Neural cell (in vitro differentiated cells): ENCODE results near the gene KIF19.
"Not testable (repeated sequence)": the region's sequence is repeated elsewhere in the genome, so short reads cannot be mapped to it uniquely, and the experiment has no call there.

Source experiments
- CTCF ChIP-seq: fragments of 450-650 bp; IDR thresholded peaks from 2 replicates; pipeline ENCODE4 v1.5.1; 2014; ENCODE audit warnings: antibody characterized with exemption, mild to moderate bottlenecking, moderate library complexity; ENCODE audit not compliant: poor library complexity, severe bottlenecking
- EP300 ChIP-seq: fragments of 450-650 bp; conservative IDR thresholded peaks from 2 replicates; pipeline ENCODE4 v1.6.1; 2014; ENCODE audit warnings: antibody characterized with exemption, mild to moderate bottlenecking, moderate library complexity; ENCODE audit not compliant: poor library complexity, severe bottlenecking
- EZH2 ChIP-seq: fragments of 200-600, 300-800 bp; shearing (Covaris generic), sonication (generic); IDR thresholded peaks from 2 replicates; pipeline ENCODE4 v1.6.1; 2014; ENCODE audit warnings: antibody characterized with exemption, low read length, borderline replicate concordance, mild to moderate bottlenecking; ENCODE audit not compliant: insufficient read depth, poor library complexity, severe bottlenecking
- POLR2AphosphoS5 ChIP-seq: IDR thresholded peaks from 2 replicates; pipeline ENCODE4 v1.6.1; 2012
- RAD21 ChIP-seq: fragments of 450-650 bp; conservative IDR thresholded peaks from 2 replicates; pipeline ENCODE4 v1.6.1; 2014; ENCODE audit warnings: antibody characterized with exemption, mild to moderate bottlenecking, moderate library complexity
- REST ChIP-seq: IDR thresholded peaks from 2 replicates; pipeline ENCODE4 v1.6.1; 2012; ENCODE audit warnings: borderline replicate concordance

GRCh38 chr17:74405311-74405710 is 79.3 kb downstream of the KIF19 start:
- not testable (repeated sequence) for TF ChIP-seq CTCF, EP300, EZH2, REST, POLR2AphosphoS5, RAD21
